ENCODE results near the gene EXOC6.
A peak's percentile ranks its signal among the peaks of the same experiment; 100 is the strongest.

EXOC6 gene

DNA sequence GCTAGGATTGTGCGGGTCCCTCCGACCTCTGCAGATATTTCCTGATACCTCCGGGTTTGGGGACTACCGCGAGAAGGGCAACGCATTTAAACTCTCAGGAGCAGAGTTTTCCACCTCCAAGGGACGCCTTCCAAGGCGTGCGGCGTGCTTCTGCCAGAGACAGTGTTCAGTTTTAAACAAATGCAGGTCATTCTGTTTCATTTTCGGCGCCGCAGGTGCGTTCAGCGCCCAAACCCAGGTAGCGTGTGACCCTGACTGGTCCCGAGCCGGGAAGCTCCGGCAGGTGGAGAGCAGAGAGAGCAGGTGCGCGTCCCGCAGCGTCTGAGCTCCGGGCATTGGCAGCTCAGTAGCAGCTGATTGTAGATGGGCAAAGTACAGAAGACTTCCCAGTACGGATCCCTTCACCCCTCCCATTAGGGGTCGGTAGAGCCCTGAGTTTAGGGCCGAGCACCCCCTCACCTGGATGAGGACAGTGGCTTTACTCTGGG is 223.9 kb downstream of the EXOC6 start:
- TF ChIP-seq, protein P1, sequence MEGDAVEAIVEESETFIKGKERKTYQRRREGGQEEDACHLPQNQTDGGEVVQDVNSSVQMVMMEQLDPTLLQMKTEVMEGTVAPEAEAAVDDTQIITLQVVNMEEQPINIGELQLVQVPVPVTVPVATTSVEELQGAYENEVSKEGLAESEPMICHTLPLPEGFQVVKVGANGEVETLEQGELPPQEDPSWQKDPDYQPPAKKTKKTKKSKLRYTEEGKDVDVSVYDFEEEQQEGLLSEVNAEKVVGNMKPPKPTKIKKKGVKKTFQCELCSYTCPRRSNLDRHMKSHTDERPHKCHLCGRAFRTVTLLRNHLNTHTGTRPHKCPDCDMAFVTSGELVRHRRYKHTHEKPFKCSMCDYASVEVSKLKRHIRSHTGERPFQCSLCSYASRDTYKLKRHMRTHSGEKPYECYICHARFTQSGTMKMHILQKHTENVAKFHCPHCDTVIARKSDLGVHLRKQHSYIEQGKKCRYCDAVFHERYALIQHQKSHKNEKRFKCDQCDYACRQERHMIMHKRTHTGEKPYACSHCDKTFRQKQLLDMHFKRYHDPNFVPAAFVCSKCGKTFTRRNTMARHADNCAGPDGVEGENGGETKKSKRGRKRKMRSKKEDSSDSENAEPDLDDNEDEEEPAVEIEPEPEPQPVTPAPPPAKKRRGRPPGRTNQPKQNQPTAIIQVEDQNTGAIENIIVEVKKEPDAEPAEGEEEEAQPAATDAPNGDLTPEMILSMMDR (IDR thresholded peaks at IDR 0.05) = no peak
- no peak overlapping the region for H3K27ac ChIP-seq
- DNase-seq (ENCODE audit: low spot score) = no peak
- peak overlapping the region; percentile 73 for H3K4me3 ChIP-seq

- no peak overlapping the region for H3K27ac ChIP-seq
- peak overlapping the region; percentile 73 for H3K4me3 ChIP-seq
- TF ChIP-seq, protein P1 (IDR thresholded peaks at IDR 0.05) = no peak
- DNase-seq (ENCODE audit: low spot score) = no peak
These were observed 224.6 kb downstream of the EXOC6 start for GRCh38 chr10:93072713-93073538.

GRCh38 chr10:93073539-93074146 is 225.3 kb downstream of the EXOC6 start, which contains the start of gene CYP26A1:
Gene CYP26A1 (plus strand): TSS chr10:93073893. CDS start chr10:93073935, 42 bp downstream.
- no peak within 1 kb of the TSS for H3K27ac ChIP-seq
- TF ChIP-seq, protein P1 (IDR thresholded peaks at IDR 0.05) = no peak
- no peak for DNase-seq (ENCODE audit: low spot score)
- H3K4me3 ChIP-seq = peak within 1 kb of the TSS; percentile 73

DNA sequence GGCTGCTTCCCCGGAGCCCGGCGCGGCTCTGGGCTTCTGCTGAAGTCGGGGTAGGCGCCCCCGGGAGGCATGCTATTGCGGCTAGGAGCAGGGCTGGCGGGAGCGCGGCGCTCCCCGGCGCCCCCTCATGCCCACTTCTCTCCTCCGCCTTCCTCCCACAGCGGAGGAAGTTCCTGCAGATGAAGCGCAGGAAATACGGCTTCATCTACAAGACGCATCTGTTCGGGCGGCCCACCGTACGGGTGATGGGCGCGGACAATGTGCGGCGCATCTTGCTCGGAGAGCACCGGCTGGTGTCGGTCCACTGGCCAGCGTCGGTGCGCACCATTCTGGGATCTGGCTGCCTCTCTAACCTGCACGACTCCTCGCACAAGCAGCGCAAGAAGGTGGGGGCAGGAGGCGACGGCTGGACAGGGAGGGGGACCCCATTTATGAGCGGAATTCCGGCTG is 225.9 kb downstream of the EXOC6 start:
- DNase-seq (ENCODE audit: low spot score) = no peak
- Histone ChIP-seq H3K27ac (no peak overlapping the region), H3K4me3 (peak overlapping the region; percentile 73)
- TF ChIP-seq, protein P1 (IDR thresholded peaks at IDR 0.05) = no peak

- Histone ChIP-seq H3K4me3 (peak overlapping the region; percentile 73), H3K27ac (no peak overlapping the region)
- TF ChIP-seq, protein P1 (IDR thresholded peaks at IDR 0.05) = no peak
- peak; percentile 53 for DNase-seq (ENCODE audit: low spot score)
These were observed 226.5 kb downstream of the EXOC6 start for GRCh38 chr10:93074597-93075368.

DNA sequence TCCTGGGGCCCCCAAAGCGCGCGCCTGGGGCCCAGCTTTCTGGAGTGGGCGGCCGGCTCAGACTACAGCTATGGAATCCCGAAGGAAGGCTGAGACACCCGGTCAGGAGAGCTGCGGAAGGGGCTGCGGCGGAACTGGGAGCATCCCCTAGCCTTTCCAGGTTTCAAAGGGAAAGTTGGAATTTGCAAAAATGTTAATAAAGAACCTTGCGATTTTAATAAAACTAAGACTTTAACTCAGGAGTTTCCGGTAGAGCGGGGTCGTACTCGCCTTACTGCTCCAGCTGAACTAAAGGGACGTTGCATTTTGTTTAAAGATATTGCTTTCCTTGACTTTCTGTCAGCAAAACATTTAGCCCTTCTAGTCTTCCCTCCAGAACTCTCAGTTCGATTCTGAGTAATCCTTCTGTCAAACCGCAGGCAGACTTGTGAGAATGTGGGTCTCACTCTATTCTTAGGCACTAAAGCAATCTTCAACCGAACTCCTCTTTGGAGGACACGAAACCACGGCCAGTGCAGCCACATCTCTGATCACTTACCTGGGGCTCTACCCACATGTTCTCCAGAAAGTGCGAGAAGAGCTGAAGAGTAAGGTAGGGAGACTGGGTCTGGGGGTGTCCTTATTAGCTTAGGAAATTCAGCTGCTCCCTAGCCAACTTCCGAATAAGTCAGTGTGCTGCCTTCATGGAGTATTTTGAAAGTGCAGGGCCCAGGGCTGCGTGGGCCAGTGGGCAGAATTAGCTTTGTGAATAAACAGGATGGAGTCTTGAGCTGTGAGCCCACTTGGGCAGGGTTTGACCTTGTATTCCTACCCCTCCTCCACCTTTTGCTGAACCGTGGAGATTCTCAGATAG is 227.3 kb downstream of the EXOC6 start:
- peak; percentile 41 for DNase-seq (ENCODE audit: low spot score)
- H3K4me3 ChIP-seq = no peak overlapping the region
- H3K27ac ChIP-seq = no peak overlapping the region
- TF ChIP-seq, protein P1 (IDR thresholded peaks at IDR 0.05) = no peak

Measured in coronary artery (tissue), 2 donors.